ENCODE measurements around the gene MS4A10. TPM values are rescaled to one million over a fixed set of nuclear protein-coding genes. Genes with fewer than 3 reads are reported as not detected.

The MS4A10 gene
- total and polyA plus RNA-seq, 10 of the 15 experiments (the other 5 are each of a cell fraction or from before 2014, with no cell fraction given) = not detected

DNA sequence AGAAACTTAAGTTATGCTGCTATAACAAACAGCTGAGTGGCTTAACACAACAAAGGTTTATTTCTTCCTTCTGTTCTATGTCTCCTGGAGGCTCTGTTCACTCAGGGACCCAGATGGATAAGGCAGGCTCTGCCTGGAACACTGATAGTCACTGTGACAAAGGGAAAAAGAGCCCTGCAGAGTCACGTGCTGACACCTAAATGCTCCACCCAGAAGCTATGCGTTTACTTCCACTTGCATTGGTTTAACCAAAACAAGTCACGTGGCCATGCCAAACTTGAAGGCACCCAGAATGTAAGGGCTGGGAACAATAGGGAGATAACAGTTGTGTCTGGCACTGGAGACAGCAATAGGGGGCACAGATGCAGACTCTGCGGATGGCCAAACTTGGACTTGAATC is 31.8 kb upstream of the MS4A10 start:
- POLR2A ChIA-PET = interaction anchor here (0.7 kb wide), 1 partner anchor 262 kb away, joined by 4 read pairs; no protein-coding TSS in a partner anchor
- in situ Hi-C loops (cut with MboI) = loop anchor here (25.0 kb wide), 1 partner anchor 1566 kb away; no protein-coding TSS in a partner anchor
- Histone ChIP-seq H3K36me3 (ENCODE audit: control insufficient read depth in 2 of 2, insufficient read depth in 2 of 2, low read length in 1 of 2) (no peaks in the 10 kb centered on the region), H4K20me1 (ENCODE audit: control insufficient read depth, insufficient read depth) (no peaks in the 10 kb centered on the region), H3K79me2 (ENCODE audit: control insufficient read depth, insufficient read depth, low read length) (no peaks in the 10 kb centered on the region), H3K27me3 (replicated peaks in 1 of 2; ENCODE audit: control insufficient read depth in 2 of 2, insufficient read depth in 2 of 2, low read length in 1 of 2) (no peaks in the 10 kb centered on the region; a peak in 1 of 4 replicates), H3K4me2 (ENCODE audit: control insufficient read depth, insufficient read depth) (no peak overlapping the region), H3K4me3 (no peak overlapping the region), H3K9ac (ENCODE audit: control insufficient read depth, insufficient read depth, low read length) (no peak overlapping the region), H2AFZ (ENCODE audit: control insufficient read depth, low read depth, low read length) (no peak overlapping the region), H3K9me3 (replicated peaks; ENCODE audit: control insufficient read depth, insufficient read depth, low read length) (no peaks in the 10 kb centered on the region; the same call in 2 of the 3 replicates), H3K27ac (ENCODE audit: control insufficient read depth, insufficient read depth) (no peak overlapping the region), H3K4me1 (ENCODE audit: control insufficient read depth, insufficient read depth, low read length) (0 out of 2 replicates have a peak, but pooled peaks cover 3% of the 10 kb centered on the region)
- SMC1A ChIA-PET (ENCODE audit: uncharacterized antibody, unreplicated experiment) = interaction anchor here (0.6 to 2.0 kb wide), 3 partner anchors 10 to 179 kb away, joined by 3 to 8 read pairs (median 3); no protein-coding TSS in a partner anchor
- ATAC-seq (no peak), DNase-seq (ENCODE audit: low read depth, low spot score) (no peak), FAIRE-seq (no peak)
- intact Hi-C loops (cut with micrococcal nuclease; ENCODE audit: unreplicated experiment) = no loop called here
- 35% methylated on average over 4 of the region's 4 CpGs for WGBS (ENCODE audit: insufficient coverage, insufficient replicate concordance, low lambda C conversion rate, missing lambda C conversion rate)
- CTCF ChIA-PET = interaction anchor here (0.5 to 2.4 kb wide), 6 partner anchors 8 to 1209 kb away, joined by 3 to 14 read pairs (median 6); no protein-coding TSS in a partner anchor
- RAD21 ChIA-PET (ENCODE audit: unreplicated experiment) = interaction anchor here (0.9 kb wide), 1 partner anchor 120 kb away, joined by 3 read pairs; no protein-coding TSS in a partner anchor
- no TSS peak for BruUV-seq (replicated peaks)
- TF ChIP-seq ATF3 (IDR thresholded peaks at IDR 0.05; ENCODE audit: borderline replicate concordance, extremely low read depth, low read depth, low read length) = no peak
- no peak for TF ChIP-seq PBX3 (IDR thresholded peaks at IDR 0.05; ENCODE audit: insufficient replicate concordance, low read depth, low read length)
- TF ChIP-seq USF1 (IDR thresholded peaks at IDR 0.05; ENCODE audit: borderline replicate concordance, extremely low read length, insufficient read depth, low read depth, low read length) = peak; percentile 34
- TF ChIP-seq TCF12 (IDR thresholded peaks at IDR 0.05; ENCODE audit: low read depth, low read length) = no peak
- TF ChIP-seq, protein P1, sequence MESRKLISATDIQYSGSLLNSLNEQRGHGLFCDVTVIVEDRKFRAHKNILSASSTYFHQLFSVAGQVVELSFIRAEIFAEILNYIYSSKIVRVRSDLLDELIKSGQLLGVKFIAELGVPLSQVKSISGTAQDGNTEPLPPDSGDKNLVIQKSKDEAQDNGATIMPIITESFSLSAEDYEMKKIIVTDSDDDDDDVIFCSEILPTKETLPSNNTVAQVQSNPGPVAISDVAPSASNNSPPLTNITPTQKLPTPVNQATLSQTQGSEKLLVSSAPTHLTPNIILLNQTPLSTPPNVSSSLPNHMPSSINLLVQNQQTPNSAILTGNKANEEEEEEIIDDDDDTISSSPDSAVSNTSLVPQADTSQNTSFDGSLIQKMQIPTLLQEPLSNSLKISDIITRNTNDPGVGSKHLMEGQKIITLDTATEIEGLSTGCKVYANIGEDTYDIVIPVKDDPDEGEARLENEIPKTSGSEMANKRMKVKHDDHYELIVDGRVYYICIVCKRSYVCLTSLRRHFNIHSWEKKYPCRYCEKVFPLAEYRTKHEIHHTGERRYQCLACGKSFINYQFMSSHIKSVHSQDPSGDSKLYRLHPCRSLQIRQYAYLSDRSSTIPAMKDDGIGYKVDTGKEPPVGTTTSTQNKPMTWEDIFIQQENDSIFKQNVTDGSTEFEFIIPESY (IDR thresholded peaks at IDR 0.05) = no peak
- TF ChIP-seq, protein P2, sequence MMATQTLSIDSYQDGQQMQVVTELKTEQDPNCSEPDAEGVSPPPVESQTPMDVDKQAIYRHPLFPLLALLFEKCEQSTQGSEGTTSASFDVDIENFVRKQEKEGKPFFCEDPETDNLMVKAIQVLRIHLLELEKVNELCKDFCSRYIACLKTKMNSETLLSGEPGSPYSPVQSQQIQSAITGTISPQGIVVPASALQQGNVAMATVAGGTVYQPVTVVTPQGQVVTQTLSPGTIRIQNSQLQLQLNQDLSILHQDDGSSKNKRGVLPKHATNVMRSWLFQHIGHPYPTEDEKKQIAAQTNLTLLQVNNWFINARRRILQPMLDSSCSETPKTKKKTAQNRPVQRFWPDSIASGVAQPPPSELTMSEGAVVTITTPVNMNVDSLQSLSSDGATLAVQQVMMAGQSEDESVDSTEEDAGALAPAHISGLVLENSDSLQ (IDR thresholded peaks at IDR 0.05) = no peak
- no peak for TF ChIP-seq PRDM15 (CRISPR knock-in tag; IDR thresholded peaks at IDR 0.05)
- peak; percentile 54; the same call in 1 of the 2 replicates for TF ChIP-seq RAD51 (IDR thresholded peaks at IDR 0.05)
- peak in 1 of 2 experiments; percentile 59; a peak in 2 of 4 replicates for TF ChIP-seq BHLHE40 (IDR thresholded peaks at IDR 0.05; ENCODE audit: borderline replicate concordance in 1 of 2, low read depth in 2 of 2, low read length in 1 of 2)
- TF ChIP-seq HSF1 (IDR thresholded peaks at IDR 0.05; ENCODE audit: low read depth, low read length) = no peak
